ENCODE results near the gene CEACAM21. TPM values are rescaled to one million over a fixed set of nuclear protein-coding genes. Genes with fewer than 3 reads are reported as not detected.

The CEACAM21 gene
- total and polyA plus RNA-seq, 2 donors from 2014 or later = 1.2 to 5.6 TPM

- H3K27ac ChIP-seq (ENCODE audit: low read depth in 2 of 2, low read length in 2 of 2) = no peak overlapping the region
- no peaks in the 10 kb centered on the region for H3K27me3 ChIP-seq (ENCODE audit: control insufficient read depth, insufficient read depth, low read length)
- FAIRE-seq (no peak), DNase-seq (no peak)
- H3K36me3 ChIP-seq (ENCODE audit: control insufficient read depth in 2 of 3, insufficient read depth in 3 of 3, low read length in 3 of 3) = no peaks in the 10 kb centered on the region
- H3K9ac ChIP-seq (ENCODE audit: low read length in 3 of 3) = no peak overlapping the region
- no peak for TF ChIP-seq CTCF (IDR thresholded peaks at IDR 0.05; ENCODE audit: borderline replicate concordance, extremely low read depth, insufficient read depth)
- no peak overlapping the region for H3K4me3 ChIP-seq (ENCODE audit: low read length in 3 of 3)
- intact Hi-C loops (cut with DNase I) = no loop called here
- no peaks in the 10 kb centered on the region for H3K9me3 ChIP-seq (ENCODE audit: control insufficient read depth in 2 of 3, insufficient read depth in 1 of 3, low read length in 3 of 3)
- H3K4me1 ChIP-seq (ENCODE audit: control insufficient read depth in 2 of 3, insufficient read depth in 2 of 3, low read depth in 1 of 3, low read length in 3 of 3) = no peaks in the 10 kb centered on the region
Observed at GRCh38 chr19:41615207-41615606, 39.2 kb downstream of the CEACAM21 start.

GRCh38 chr19:41616792-41617621, 41.0 kb downstream of the CEACAM21 start:
- H3K27me3 ChIP-seq (ENCODE audit: control insufficient read depth, insufficient read depth, low read length) = no peaks in the 10 kb centered on the region
- no peak for FAIRE-seq
- no peak for TF ChIP-seq CTCF (IDR thresholded peaks at IDR 0.05; ENCODE audit: borderline replicate concordance, extremely low read depth, insufficient read depth)
- H3K9me3 ChIP-seq (ENCODE audit: control insufficient read depth in 2 of 3, insufficient read depth in 1 of 3, low read length in 3 of 3) = no peaks in the 10 kb centered on the region
- H3K36me3 ChIP-seq (ENCODE audit: control insufficient read depth in 2 of 3, insufficient read depth in 3 of 3, low read length in 3 of 3) = no peaks in the 10 kb centered on the region
- peak in 3 of 5 donors; percentile 43 to 77 (median 49) for DNase-seq
- no peak overlapping the region for H3K9ac ChIP-seq (ENCODE audit: low read length in 3 of 3)
- no peak overlapping the region for H3K27ac ChIP-seq (ENCODE audit: low read depth in 2 of 2, low read length in 2 of 2)
- no peak overlapping the region for H3K4me3 ChIP-seq (ENCODE audit: low read length in 3 of 3)
- no peaks in the 10 kb centered on the region for H3K4me1 ChIP-seq (ENCODE audit: control insufficient read depth in 2 of 3, insufficient read depth in 2 of 3, low read depth in 1 of 3, low read length in 3 of 3)
- intact Hi-C loops (cut with DNase I) = no loop called here

- TF ChIP-seq CTCF (IDR thresholded peaks at IDR 0.05; ENCODE audit: borderline replicate concordance, extremely low read depth, insufficient read depth) = no peak
- intact Hi-C loops (cut with DNase I) = no loop called here
- Histone ChIP-seq H3K27me3 (ENCODE audit: control insufficient read depth, insufficient read depth, low read length) (no peaks in the 10 kb centered on the region), H3K36me3 (ENCODE audit: control insufficient read depth in 2 of 3, insufficient read depth in 3 of 3, low read length in 3 of 3) (no peaks in the 10 kb centered on the region), H3K27ac (ENCODE audit: low read depth in 2 of 2, low read length in 2 of 2) (no peak overlapping the region), H3K4me3 (ENCODE audit: low read length in 3 of 3) (no peak overlapping the region), H3K4me1 (ENCODE audit: control insufficient read depth in 2 of 3, insufficient read depth in 2 of 3, low read depth in 1 of 3, low read length in 3 of 3) (no peaks in the 10 kb centered on the region), H3K9ac (ENCODE audit: low read length in 3 of 3) (no peak overlapping the region), H3K9me3 (ENCODE audit: control insufficient read depth in 2 of 3, insufficient read depth in 1 of 3, low read length in 3 of 3) (no peaks in the 10 kb centered on the region)
- FAIRE-seq (no peak), DNase-seq (no peak)
Observed at GRCh38 chr19:41617941-41618730, 42.2 kb downstream of the CEACAM21 start.

Measured in kidney (tissue), 14 donors.